HG02943 (cell line): Measurements from ENCODE around the gene FLNB.

ENCODE experiments used
- ATAC-seq: cut with Tn5 transposase; IDR thresholded peaks from one replicate; pipeline ENCODE4 v1.9.1; 2021; ENCODE audit warnings: mild to moderate bottlenecking, low read depth, moderate library complexity; ENCODE audit not compliant: unreplicated experiment

Gene FLNB

DNA sequence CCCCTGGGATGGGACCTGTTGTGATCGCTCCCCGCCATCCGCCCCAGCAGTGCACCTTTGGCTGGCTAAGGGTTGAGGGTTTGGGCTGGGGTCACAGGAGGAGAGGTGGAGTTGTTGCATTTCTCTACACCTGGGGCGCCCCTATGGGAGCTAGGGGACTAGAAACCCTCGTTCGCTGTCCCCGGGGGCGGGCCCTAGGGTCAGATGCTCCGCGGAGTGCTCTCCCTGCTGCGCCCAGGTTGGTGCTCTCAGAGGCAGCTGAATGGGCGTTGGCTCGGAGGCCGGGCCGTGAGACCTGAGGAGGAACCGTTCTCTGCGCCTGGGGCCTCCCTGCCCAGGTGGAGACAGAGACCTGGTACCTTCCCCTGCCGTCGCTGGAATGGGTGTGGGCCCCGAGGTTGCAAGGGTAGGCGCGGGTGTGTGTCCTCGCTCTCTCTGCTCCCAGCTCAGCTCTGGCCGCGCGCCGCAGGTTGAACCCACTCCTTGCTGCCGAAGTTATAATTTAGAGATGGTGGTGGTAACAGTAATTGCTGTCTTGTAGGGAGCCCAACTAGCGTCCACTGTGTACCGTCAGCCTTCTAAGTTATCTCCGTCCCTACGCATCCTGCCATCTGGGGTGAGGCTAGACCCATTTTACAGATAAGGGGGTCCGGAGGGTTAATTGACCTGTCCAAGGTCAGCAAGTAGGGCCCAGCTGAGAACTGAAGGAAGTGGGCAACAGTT, 965 bp downstream of the FLNB start:
- ATAC-seq, result no peak

DNA sequence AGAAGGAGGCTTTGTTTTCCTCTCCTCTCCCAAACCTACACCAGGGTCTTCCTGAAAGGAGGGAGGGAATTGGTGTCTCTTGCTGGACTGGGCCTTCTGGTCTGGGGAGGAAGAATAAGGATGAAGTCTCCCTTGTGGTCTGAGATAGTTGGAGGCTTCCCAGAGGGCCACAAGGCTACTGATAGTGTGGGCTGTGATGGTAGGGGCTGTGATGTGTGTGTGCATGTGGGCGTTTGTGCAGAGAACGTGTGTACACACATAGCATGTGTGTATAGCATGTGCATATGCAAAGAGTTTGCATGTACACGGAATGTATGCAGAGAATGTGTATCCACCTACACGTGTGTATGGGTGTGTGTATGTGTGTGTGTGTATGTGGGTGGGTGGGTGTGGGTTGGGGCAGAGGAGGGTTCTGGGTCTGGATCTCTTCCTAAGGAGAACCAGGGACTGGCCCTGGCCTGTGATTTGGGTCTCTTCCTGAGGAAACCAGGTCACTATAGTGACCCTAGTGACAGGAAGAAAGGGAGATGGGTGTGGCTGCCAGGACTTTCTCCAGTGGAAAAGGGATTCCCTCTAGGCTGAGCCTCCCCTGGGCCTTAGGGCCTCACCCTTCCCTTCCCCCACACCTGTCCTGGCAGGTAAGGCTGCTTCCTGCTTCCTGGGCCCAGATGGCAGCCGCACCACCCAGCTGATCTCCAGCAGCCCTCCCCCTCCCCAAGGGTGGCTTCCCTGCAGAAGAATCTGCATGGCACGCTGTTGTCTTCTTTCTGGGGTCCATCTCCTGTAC, 1.7 kb downstream of the FLNB start:
- ATAC-seq, result no peak

DNA sequence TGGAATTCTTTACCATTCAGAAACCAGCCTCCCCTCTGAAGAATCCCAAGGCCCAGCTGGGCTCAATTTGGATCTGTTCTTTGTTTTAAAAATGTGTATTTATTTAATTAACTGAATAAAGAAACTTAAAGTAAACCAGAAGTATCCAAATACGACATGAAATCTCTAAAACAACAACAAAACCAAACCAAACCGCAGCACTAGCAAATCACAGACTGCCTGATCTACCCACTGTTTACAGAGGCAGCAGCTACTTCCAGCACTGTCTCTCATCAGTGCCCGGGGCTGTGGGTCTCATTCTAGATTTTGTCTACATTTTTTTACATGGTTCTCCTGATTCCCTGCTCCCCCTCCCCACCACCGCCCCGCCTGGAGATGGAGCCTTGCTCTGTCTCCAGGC, 2.3 kb downstream of the FLNB start:
- ATAC-seq, result no peak

DNA sequence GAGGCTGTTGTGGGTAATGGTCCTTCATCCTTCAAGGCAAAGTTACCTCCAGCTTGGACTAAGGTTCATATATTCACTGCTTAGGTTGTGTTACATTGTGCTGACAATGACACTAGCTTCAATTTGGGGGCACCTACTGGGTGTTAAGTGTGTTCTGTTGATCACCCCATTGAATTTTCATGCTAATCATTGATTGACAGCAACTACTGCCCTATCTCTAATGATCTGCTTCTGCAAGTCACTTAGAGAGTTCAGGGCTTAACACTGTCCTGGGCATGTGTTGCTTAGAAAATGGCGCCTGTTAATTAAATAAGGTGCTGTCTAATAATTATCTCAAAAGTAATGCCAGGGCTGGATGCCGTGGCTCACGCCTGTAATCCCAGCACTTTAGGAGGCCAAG, 3.4 kb downstream of the FLNB start:
- ATAC-seq, result no peak

DNA sequence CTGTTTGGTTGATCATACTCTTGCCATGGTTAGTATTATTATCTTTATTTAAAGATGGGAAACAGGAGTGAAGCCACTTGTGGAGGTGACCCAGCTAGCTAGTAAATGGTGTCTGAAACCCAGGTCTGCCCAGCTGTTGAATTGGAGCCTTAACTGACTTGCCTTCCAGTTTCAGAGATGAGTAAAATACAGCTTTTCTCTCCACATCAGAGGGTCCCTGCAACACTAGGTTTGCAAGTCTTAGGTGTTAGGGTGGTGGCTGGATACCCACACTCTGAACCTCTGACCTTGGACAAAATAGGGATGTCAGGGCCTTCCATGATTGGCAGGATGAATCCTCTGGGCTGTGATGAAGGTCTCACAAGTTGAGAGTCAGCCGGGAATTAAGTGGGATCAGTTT, 4.1 kb downstream of the FLNB start:
- ATAC-seq, result no peak

DNA sequence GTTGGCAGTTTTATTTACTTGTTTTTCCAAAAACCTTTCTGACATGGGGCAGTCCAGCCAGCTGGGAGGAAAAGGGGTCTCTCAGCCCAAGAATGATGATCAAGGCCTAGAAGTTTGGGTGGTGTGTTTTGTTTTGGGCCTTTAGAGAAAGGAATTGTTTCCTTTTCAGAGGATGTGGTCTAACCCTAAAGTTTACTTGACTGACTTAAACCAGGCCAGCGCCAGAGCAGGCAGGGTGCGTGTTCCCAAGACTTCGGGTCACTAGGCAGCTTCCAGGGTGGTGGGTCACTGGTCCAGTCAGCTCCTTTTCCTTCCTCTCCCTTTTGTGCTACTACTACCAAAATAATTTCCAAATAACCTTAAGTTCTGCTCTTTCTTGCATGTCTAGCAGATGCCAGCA, 4.9 kb downstream of the FLNB start:
- no peak for ATAC-seq

DNA sequence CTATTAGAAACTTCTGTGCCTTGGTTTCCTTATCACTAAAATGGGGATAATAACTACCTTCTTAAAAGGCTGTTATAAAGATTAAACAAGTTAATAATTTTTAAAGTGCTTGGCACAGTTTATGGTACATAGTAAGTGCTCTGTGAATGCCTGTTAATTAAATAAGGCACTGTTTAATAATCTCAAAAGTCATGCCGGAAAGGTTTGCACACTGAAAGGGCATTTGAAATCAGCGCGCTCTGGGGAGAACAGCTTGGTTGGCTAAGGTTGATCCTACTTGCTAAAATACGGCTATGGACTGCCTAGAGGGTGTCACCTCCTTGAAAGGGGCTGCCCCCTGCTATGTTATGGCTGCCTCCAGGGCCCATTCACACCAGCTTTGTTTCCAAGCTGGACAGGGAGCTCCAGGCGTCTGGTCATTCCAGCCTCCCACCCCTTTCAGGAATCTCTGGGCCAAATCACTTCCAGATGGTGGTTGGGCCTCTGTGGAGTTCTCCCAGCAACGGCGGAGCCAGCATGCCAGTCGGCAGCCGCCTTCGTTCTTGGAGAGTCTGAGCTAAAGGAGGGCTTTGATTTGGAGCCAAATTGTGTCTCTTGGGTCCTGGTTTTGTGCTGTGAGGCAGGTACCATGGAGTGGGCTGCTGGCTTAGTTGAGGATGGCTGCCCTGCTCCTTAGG, 5.9 kb downstream of the FLNB start:
- no peak for ATAC-seq

DNA sequence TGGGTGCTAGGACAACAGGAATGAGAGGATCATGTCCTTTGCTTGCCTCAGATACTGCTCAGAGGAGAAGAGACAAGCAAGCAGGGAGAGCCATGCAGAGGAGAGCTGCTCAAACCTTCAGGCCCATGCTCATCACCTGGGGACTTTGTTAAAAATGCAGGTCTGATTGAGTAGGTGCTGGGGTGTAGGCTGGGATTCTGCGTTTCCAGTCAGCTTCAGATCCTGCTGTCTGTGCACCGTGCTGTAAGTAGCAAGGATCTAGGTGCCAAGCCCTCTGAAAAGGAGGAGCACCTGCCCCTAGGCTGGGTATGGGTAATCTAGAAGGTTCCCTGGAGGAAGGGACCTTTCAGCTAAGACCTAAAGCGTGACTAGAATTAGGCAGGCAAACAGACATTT, 7.3 kb downstream of the FLNB start:
- no peak for ATAC-seq

DNA sequence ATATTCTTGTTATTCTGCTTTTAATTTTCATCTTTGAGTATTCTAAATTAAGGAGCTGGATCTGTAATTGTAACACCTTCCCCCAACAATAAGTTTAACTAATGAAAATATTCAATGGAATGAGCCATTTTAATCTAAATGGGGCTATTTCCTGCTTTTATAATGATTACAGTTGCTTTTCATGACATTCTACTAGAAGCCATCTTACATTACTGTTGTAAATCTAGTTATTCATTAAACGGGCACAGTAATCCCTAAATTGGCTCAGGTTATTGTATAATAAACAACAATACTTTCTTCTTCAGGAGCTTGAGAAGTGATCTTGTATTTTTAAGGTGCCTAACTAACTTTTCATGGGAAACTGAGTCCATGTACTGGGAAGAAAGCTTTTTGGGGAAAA, 8.5 kb downstream of the FLNB start:
- no peak for ATAC-seq

DNA sequence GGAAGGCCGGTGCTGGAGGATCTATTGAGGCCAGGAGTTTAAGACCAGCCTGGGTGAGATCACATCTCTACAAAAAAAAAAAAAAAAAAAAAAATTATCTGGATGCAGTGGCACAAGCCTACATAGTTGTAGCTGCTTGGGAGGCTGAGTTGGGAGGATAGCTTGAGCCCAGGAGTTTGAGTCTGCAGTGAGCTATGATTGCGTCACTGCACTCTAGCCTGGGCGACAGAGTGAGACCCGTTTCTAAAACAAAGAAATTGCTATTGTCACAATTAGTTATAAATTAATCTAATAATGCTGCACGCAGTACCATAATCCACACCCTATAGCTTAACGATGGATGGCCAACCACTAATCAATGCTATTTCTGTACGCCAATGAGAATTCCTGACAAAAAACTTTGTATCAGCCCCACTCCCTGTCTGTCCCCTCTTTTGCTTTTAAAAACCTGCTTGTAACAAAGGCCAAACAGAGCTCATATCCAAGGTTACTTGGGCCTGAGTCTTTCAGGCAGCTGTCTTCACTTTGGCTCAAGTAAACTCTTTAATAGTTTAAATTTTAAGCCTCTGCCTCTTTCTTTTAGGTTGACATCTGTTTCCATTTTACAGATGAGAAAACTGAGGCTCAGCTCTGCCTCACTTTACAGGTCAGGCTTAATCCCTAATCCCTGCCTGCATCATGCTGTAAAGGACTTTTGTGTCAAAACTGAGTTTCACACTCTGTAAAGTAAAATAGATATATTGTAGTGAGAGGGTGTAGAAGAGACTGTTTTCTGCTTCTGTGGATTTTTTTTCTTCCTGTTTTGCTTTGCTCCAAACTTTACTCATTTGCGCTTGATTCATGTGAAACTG, 10.9 kb downstream of the FLNB start:
- ATAC-seq, result no peak

DNA sequence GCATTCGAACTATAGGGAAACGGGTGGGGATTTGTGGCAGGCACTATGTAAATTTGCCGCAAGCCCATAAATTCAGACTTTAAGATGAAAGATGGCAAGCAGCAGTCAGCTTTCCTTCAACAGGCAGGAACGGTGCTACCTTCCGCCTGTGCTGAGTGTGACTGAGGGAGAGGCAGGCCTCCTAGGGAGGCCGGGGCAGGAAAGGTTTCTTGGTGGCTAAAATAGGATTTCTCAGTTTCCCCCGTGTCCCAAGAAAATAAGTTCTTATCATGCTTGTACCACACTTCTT, 12.5 kb downstream of the FLNB start:
- no peak for ATAC-seq

DNA sequence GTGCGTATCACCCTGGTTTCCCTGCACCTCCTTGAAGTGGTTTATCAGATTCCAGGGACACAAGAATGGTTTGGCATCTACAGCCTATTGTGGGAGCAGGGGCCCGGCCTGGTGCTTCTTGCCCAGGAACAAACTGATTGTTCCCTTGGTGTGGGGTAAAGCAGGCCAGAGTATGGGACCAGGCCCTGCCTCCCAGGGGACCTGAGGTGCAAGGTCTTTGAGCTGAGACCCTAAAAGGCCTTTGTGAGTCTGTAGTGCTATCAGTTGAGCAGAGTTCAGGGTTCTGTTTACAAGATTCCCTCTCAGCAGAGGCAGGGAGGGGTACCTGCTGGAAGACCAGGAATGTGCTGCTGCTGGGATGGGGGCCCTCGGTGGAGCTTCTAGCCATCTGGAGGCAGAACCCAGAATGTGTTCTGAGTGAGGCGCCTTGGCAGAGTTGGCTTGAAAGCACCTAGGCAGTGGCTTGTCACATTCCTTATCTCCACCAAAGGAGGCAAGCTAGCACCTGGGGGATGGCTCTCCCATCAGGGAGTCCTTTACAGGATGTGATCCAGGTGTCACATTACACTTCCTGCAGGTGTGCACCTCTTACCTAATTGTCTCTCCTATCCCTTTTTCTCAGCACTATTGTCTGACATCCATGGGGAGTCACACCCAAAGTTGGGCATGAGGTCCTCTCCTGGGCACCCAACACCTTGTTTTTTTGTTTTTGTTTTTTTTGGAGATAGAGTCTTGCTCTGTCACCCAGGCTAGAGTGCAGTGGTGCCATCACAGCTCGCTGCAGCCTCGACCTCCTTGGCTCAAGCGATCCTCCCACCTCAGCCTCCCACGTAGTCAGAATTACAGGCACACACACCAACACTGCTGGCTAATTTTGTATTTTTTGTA, 13.1 kb downstream of the FLNB start:
- no peak for ATAC-seq

DNA sequence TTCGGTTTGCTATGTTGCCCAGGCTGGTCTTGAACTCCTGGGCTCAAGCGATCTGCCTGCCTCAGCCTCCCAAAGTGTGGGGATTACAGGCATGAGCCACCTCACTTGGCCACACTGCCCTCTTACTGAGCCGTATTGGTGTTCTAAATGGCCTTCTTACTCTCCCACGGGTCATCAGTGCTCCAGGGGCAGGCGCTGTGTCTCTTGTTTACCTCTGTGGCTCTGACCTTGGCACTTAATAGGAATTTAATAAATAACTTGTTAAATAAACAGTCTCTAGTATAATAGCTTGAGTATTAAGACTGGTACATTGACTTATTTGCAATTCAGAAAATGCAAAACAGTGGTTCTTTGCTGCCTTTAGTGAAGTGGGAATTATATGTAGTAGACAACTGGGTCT, 13.7 kb downstream of the FLNB start:
- ATAC-seq, result no peak

DNA sequence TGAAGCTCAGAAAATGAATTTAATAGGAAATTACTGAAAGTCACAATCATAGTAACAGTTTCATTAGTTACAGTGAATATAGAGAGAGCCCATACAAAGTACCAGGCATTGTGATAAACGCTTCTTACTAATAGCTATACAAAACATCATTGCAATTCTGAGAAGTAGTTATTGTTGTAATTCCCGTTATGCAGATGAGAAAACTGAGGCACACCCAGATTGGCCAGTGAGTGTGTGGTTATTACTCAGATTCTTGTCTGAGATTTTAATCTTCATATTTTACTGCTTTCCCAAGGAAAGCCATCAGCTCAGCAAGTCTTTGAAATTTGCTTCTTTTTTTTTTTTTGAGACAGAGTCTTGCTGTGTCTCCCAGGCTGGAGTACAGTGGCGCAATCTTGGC, 14.3 kb downstream of the FLNB start:
- ATAC-seq, result no peak

DNA sequence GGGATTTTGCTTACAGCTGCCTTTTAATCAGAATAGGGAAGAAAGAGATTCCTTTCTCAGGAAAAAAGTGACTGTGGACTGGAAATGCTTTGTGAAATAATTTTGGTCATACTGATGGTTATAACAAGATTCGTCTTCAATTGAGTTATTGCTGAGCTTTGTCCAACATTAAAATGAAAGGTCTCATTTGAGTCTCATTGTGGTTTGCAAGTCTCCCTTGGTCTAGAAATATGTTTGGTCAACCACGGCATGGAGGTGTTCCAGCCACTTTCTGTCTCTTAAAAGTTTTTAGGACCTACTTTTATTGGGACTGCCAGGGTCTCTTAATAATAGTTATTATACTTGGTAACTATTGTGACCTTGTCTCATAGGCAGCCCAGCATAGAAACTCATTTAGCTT, 15.3 kb downstream of the FLNB start:
- ATAC-seq, result no peak

DNA sequence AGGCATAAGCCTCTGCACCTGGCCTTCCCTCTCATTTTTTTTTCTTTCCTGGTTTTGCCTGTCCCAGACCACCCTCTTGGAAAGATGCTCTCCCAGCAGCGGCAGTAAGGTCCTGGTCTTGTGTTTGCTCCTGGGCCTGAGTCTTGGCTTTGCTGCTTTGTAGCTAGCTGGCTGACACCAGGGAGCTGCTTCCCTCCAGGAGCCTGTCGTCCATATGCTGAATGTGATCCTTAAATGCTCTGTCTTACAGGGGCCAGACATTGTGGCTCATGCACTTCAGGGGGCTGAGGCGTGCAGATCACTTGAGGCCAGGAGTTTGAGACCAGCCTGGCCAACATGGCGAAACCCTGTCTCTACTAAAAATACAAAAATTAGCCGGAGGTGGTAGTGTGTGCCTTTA, 17.2 kb downstream of the FLNB start:
- ATAC-seq, result no peak

DNA sequence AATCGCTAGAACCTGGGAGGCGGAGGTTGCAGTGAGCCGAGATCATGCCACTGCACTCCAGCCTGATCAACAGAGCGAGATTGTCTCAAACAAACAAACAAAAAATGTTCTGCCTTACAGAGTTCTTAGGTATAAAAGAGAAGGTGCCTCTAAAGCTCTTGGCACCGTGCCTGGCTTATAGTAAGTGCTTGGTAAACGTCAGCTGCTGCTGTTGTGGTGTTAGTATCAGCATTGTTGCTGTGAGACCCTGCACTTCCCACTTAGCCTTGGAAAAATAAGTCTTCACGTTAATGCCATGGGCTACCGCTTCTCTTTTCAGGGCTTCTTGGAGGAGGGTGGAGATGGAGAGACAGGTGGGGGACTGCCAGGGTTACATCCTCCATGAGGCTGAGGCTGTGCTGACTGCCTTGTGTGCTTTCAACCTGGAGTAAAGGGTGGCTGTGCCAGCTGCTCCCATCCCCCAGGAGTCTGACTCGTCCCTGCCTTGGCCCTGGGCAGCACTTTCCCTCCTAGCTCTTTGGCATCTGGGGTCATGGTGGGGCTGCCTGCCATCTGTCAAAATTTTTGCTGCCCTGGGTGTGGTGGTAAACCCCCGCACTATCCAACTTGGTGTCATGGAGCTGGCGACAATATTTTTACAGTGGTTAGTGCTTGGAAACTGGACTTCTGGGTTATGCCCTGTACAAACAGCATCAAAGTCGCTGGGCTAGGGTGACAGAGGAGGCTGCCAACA, 17.8 kb downstream of the FLNB start:
- ATAC-seq, result no peak

DNA sequence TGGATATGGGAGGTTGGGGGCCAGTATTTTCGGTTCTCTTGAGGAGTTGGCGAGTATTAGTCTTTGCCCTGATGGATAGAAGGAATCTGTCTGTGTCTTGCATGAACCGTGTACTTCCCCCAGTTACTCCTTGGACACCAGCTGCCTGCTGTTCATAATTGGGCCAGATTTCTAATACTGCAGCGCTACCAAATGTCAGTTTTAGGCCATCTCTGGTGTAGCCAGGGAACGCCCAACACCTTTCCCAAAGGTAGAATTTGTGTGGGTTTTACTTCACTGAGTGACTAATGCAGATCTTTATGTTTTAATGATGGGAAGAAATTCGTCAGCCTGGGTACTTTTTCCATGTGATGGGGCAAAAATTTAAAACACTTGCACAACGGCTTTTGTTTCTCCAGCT, 18.4 kb downstream of the FLNB start:
- ATAC-seq, result no peak

DNA sequence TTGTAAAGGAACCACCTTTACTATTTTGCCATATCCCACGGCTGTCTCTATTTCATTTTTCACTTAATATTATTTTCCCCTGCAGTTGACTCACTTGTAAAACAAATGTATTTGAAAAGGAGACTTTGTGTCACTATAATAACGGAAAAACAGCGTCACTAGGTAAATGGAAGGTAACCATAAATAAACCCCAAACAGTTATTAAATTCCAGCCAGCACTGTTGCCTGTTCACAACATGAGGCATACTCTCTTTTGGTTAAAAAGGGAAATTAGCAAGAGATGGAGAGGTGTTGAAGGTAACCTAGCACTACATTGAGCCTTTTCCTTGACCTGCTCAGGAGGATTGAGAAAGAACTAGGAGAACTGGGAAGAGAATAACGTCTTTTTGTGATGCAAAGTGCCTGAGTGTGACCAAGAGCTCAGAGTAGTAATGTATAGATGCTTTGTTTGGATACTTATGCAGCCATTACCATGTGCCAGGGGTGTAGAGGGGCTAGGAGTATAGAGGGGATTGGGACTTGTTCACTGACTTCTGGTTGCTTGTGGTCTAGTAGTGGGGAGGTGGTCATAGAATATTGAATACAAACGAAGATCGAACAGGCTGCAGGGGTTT, 19.6 kb downstream of the FLNB start:
- no peak for ATAC-seq
